Measurements from ENCODE around the gene SHC4.

GRCh38 chr15:48782911-48783310, 180.8 kb downstream of the SHC4 start:
- TF ChIP-seq ZFP36 (IDR thresholded peaks at IDR 0.05; ENCODE audit: borderline replicate concordance, low read depth, low read length, partially characterized antibody) (no peak), KMT2A (CRISPR knock-in tag; IDR thresholded peaks at IDR 0.05) (no peak), BCL6 (CRISPR knock-in tag; IDR thresholded peaks at IDR 0.05) (no peak), ZNF687 (CRISPR knock-in tag; IDR thresholded peaks at IDR 0.05) (no peak), RAD21 (CRISPR knock-in tag; IDR thresholded peaks at IDR 0.05) (no peak), POLR2A (IDR thresholded peaks at IDR 0.05; ENCODE audit: insufficient read depth in 1 of 2, low read depth in 2 of 2, low read length in 2 of 2) (no peak)
